H1 (cell line): Measurements from ENCODE around the gene WNT9B. TPM values are rescaled to one million over a fixed set of nuclear protein-coding genes. Genes with fewer than 3 reads are reported as not detected.

ENCODE experiments used
- ASH2L ChIP-seq: fragments of 200-600, 300-600 bp; sonication (generic); IDR thresholded peaks from one replicate; pipeline ENCODE4 v1.7.1; 2017; ENCODE audit warnings: low read length
- CHD2 ChIP-seq: IDR thresholded peaks from 2 replicates; pipeline ENCODE4 v1.6.1; 2012; ENCODE audit warnings: low read length, improper control_type of control experiment
- NANOG ChIP-seq: IDR thresholded peaks from 2 replicates; pipeline ENCODE4 v1.6.1; 2011; ENCODE audit warnings: low read length, low read depth, mild to moderate bottlenecking, inconsistent platforms; ENCODE audit not compliant: insufficient read depth, poor library complexity, severe bottlenecking
- SAP30 ChIP-seq: fragments of 300-600 bp; sonication (generic); IDR thresholded peaks from 2 replicates; pipeline ENCODE4 v1.7.1; 2012; ENCODE audit warnings: low read length, moderate library complexity, mild to moderate bottlenecking, inconsistent platforms; ENCODE audit not compliant: insufficient read depth, insufficient replicate concordance
- YY1 ChIP-seq: IDR thresholded peaks from 2 replicates; pipeline ENCODE4 v1.6.1; 2011; ENCODE audit warnings: low read depth, mild to moderate bottlenecking, low read length
- polyA plus RNA-seq, 7 experiments: library from polyadenylated mRNA; depleted of rRNA in 3 of 7; stranded (reverse) in 5 of 7; unstranded in 2 of 7; fragments of >200 nt in 5 of 7; fragments of 200-250 nt in 2 of 7; gene quantifications; 1 replicate in 5 of 7; 2 replicates in 1 of 7; 4 replicates in 1 of 7; pipeline versions ENCODE4 v1.2.1 to v1.2.3, GENCODE V29; 2011 to 2013; ENCODE audit warnings: missing spikeins in 2 of 7, mixed read lengths in 2 of 7
- total RNA-seq: library from RNA; stranded (reverse); fragmentation: NEBNext Ultra II Directional; extraction: Animal tissue kit (Norgen Biotek cat#: 25700); gene quantifications from 2 replicates; pipeline ENCODE4 v1.2.1, GENCODE V29; 2021

WNT9B gene
- total and polyA plus RNA-seq, 2 of the 8 experiments (the other 6 are each of a cell fraction or from before 2014, with no cell fraction given), result 0.21 TPM; not detected in 1

- TF ChIP-seq NANOG, result no peak
- no peak for TF ChIP-seq YY1
- no peak for TF ChIP-seq CHD2
- no peak for TF ChIP-seq SAP30
- no peak for TF ChIP-seq ASH2L
- TF ChIP-seq, all 59 proteins: peak for 0
Observed at GRCh38 chr17:46877466-46877865, 26.1 kb downstream of the WNT9B start (continued).
